SIG-M5 treated with dmso at 0.1 percent for 504 hours (cell line): ENCODE results near the gene CGB8.
"Not testable (repeated sequence)": the region's sequence is repeated elsewhere in the genome, so short reads cannot be mapped to it uniquely, and the experiment has no call there.

Experiments used
- DNase-seq: peaks from one replicate; lab custom pipeline; 2025; ENCODE audit not compliant: unreplicated experiment; lab: John Stamatoyannopoulos, UW

CGB8 gene

DNA sequence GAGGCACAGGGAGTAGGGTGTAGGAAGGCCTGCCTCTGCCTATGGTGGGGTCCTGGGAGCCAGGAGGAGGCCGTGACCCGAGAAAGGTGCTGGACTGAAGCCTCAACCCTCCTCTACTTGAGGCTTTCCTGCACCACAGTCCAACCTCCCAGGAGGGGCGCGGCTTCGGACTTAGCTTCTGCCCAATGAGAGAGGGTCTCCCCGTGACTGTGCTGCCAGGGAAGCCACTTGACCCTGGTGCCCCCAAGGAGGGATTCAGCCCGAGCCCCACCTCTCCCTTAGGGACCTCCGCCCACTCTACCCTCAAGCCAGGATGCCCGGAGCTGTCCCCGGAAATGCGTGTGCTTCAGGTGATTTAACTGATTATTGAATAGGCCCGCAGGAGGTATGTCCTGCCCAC, at the start of gene CGB8:
CGB8 (minus strand) TSS at position 101 of the 400 bp plus-strand sequence. CDS start 372 bp downstream, outside the sequence.
- DNase-seq = not testable (repeated sequence)

DNA sequence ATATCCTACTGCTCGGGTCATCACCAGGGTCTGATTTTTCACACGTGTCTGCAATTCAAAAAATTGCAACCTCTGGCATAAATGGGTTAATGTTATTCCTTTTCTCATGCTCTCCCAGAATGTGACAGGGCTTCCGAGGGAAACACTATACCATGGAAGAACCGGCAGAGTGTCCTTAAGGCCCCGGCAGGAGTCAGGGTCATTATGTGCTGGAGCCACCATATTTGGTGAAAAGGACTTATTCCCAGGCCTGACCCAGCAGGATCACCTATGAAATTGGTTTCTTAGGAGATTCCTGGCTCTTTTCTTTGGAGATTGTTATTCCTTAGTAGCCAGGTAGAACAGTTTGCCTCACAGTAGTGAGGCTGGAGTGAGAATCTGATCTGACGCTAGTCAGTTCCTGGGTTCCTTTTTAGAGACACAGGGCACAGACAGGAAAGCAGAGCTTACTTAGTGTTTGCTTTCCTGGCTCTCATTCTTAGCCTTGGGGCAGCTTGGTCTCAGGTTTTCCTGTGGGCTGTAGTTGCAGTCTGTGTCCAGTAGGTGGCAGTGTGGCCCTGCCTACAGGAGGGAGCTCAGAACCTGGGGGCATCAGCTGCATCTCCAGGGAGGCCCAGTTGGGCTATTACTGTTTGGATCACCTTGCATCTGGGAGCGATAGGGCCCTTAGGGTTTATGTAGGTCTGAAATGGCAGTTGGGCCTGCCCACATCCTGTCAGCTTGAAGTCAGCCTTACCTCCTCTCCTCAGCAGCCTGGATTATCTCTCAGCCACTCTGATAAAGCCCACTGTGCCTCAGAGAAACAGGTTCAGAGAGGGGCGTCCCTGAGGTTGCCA, 48.8 kb upstream of the CGB8 start:
- DNase-seq = peak; percentile 82

DNA sequence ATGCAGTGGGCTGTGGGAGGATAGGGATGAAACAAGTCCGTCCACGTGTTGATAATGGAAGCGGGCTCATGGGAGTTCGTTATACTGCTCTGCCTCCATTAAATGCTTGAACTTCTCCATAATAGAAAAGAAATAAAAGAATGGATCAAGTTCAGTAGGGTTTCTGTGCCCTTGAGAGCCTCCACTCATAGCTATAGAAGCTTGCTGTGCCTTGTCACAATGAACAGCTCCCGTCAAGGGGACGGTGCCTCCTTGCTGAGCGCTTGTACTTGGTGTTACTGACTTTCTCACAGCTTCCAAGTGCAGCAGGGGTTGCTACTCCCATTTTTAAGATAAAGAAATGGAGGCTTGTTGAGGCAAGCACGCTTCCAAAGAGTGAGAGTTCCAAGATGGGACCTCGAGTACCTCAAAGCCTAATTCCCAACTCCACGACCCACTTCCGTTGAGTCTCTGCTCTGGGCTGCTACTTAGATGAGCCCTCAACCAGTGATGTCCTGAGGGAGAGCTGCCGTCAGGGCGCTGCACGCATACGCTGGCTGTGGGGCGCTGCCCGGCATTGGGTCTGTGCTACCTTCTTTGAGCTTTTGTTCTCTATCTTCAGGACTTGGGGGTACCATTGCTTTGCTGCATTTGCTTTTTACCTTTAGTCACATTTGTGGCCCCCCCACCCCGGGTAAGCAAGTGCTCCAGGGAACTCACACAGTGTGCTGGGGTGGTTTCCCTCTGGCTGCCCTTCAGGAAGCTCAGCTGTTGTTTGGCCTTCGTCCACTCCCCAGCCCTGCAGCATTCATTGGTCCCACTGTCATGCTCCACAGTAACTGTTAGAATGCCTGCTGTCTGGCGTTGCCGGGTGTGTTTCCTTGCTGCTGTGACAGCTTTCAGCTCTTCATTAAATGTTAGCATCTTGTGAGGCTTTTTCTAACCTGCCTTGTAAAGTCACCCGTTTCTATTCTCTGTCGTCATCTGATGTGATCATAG, 45.9 kb upstream of the CGB8 start:
- DNase-seq = no peak

DNA sequence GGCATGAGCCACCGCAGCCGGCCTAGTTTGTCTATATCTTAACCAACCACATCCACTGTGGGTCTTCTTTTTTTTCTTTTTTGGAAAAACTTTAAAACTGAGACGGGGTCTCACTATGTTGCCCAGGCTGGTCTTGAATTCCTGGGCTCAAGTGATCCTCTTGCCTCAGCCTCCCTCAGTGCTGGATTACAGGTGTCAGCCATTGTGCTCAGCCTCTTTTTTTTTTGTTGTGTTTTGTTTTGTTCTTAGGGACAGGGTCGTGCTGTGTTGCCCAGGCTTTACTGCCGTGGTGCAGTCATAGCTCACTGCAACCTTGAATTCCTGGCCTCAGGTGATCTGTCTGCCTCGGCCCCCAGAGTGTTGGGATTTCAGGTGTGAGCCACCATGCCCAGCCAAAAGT, 43.8 kb upstream of the CGB8 start:
- no peak for DNase-seq

DNA sequence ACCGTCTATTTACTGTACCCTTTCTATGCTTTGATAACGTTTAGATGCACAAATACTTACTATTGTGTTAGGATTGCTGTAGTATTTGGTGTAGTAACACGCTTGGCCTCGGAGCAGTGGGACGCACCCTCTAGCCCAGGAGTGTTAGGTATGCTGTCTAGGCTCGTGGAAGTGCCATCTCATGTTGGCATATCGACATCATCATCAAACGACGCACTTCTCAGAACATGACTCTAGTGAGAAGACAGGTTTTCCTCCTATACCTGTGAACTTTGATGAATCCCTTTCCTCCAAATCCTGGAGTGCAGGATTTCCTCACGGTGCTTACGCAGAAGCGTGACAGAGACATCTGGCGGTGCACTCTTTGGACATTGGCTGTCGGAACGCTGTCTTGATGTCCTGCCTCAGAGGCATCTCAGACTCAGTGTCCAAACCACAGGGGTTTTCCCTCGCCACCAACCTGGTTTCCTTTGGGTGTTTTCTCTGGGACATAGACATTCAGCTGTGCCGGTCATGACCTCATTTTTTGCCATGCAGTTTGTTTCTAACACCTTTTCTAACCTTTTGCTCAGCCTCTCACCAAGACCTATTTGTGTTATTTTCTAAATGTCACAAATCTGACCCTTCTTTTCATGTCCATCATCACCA, 42.6 kb upstream of the CGB8 start:
- DNase-seq = no peak

DNA sequence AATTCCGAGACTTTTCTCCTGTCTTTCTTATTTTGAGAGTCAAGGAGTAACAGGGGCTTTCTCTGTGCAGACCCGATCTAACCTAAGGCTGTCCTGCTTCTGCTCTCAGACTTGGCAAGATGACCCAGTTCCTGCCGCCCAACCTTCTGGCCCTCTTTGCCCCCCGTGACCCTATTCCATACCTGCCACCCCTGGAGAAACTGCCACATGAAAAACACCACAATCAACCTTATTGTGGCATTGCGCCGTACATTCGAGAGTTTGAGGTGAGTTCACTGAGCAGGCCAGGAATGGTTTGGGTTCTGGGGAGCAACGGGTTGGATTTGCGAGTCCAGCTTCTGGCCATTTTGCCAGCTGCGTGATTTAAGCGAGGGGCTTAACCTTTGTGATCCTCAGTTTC, 37.4 kb upstream of the CGB8 start:
- no peak for DNase-seq

DNA sequence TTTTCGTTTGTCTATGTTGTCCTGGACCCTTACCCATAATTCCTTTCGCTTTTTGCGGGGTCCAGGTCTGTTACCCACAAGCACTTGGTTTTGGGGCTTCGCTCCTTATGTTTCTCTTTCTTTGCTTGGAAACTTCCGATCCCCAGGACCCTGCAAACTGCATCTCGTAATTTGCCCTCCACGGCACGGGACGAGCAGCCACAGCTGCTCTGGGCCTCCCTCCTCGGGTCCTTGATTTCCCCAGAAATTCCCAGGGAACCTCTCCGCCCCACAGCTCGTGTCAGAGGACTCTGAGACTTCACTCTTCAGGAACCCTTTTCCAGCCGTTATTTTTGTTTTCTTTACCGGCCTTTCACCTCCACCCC, 36.9 kb upstream of the CGB8 start:
- DNase-seq = no peak

DNA sequence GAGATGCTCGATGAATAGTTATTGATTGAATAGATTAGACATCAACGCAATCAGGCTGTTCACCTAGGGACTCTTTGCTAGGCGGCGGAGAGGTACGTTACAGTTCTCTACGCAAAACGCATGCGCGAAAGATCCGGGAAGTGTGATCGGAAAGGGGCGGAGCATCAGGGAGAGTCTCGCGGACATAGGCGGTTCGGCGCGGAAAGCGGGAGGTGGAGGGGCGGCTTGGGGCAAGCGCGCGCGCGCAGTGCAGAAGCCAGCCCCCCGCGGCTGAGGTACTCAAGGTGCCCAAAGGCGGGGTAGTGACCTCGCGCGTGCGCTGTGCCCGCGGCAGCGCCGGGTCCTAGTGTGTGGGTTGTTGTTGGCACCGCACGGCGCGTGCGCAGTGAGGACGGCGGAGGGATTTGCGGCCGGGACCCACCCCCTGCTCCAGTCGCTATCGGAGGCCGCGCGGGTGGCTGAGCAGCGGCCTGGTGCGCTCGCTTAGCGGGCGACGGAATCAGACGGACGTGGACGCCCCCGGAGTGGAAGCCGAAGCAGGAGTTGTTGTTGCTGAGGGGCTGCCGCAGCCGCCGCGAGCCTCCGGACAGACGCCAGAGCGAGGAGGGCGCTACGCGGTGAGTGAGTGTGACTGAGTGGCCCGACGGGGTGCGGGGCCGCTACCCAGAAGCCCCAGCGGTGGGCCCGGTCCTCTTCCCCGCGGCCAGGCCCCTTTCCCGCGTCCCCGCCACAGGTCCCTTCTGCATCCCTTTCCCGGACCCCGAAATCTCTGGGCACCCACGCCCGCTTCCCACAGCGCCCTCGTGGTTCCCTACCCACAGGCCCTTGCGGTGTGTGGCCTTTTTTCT, 36.3 kb upstream of the CGB8 start, which contains the start of gene SNRNP70:
SNRNP70 (plus strand) TSS at position 432 of the 848 bp plus-strand sequence. CDS start 964 bp downstream, outside the sequence.
- peak; percentile 98 for DNase-seq

DNA sequence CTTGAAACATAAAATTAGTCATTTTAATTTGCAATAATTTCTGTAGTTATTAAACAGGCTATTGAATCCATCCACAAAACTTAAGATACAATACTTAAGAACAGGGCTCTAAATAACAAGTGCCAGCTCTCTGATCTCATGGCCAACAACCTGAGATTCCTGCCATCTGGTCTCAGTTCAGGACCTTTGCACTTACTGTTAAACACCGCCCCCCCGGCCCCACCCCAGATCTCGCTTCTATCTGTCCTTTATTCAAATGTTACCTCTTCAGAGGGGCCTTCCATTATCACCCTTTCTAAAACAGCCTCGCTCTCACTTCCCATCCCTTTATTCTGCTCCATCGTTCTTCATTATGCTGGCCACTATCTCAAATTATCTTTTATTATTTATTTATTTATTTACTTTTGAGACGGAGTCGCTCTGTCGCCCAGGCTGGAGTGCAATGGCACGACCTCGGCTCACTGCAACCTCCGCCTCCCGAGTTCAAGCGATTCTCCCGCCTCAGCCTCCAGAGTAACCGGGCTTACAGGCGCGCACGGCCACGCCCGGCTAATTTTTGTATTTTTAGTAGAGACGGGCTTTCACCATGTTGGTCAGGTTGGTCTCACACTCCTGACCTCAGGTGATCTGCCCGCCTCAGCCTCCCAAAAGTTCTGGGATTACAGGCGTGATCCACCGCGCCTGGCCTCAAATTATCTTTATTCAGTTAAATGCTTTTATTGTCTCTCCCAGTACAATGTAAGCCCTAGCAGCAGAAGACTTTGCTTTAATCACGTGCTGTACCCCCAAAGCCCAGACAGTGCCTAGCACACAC, 35.5 kb upstream of the CGB8 start:
- DNase-seq = no peak

DNA sequence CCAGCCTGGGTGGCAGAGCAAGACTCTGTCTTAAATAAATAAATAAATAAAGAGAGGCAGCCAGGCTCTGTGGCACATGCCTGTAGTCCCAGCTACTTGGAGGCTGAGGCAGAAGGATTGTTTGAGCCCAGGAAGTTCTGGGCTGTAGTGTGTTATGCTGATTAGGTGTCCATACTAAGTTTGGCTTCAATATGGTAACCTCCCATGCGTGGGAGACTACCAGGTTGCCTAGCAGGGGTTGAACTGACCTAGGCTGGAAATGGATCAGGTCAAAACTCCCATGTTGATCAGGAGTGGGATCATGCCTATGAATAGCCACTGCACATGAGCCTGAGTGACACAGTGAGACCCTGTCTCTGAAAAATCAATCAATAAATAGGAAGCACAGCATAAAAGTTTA, 32.4 kb upstream of the CGB8 start:
- no peak for DNase-seq

DNA sequence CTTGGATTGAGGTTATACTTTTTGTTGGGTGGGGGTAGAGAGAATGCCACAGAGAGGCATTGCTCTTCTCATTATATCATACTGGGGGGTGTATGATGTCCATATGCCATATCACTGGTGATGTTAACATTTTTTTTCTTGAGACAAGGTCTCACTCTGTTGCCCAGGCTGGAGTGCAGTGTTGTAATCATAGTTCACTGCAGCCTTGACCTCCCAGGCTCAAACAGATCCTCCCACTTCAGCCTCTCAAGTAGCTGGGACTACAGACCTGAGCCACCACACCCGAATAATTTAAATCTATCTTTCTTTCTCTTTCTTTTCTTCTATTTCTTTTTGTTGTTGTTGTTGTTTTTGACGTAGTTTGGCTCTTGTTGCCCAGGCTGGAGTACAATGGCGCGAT, 31.5 kb upstream of the CGB8 start:
- DNase-seq = no peak

DNA sequence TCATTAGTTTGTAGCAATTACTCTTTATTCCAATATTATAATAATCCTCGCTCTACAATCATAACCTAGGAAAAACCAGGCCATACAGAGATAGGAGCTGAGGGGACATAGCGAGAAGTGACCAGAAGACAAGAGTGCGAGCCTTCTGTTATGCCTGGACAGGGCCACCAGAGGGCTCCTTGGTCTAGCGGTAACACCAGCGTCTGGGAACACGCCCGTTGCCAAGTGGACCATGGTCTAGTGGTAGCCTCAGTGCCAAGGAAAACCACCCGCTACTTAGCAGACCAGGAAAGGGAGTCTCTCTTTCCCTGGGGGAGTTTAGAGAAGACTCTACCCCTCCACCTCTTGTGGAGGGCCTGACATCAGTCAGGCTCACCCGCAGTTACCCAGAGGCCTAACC, 26.0 kb upstream of the CGB8 start:
- DNase-seq = not testable (repeated sequence)

DNA sequence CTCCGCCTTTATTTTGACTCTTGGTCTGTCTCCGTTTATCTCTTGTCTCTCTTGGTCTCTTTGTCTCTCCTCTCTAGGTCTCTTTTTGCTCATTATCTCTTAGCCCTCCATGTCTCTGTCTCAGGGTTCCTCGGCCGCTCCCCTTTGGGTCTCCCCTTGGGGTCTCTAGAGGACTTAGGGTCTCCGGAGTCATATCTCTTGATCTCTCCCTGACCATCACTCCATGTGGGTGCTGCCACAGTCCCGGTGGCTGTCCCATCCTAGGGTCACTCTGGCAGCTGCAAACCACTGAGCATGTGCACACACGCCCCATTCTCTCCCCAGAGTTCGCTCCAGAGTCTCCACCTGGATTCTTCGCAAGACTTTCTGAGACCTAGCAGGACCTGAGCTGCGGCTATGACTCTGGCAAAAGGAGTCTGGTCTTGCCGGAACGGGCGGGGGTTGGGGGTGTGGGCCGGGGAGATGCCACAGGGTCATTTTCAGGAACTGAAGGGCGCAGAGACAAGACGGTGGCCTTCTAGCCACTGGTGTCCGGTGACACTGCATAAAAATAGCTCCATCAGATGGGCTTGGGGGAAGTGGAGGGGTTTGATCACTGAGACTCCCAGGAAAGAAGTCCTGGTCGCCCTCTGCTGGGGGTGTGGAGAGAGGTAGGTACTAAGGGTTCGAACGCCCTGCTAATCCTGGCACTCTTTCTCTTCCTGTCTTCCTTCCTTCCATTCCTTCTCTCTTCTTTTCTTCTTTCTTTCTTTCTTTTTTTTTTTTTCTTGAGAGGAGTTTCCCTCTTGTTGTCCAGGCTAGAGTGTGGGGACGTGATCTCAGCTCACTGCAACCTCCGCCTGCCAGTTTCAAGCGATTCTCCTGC, 24.8 kb upstream of the CGB8 start:
- no peak for DNase-seq

DNA sequence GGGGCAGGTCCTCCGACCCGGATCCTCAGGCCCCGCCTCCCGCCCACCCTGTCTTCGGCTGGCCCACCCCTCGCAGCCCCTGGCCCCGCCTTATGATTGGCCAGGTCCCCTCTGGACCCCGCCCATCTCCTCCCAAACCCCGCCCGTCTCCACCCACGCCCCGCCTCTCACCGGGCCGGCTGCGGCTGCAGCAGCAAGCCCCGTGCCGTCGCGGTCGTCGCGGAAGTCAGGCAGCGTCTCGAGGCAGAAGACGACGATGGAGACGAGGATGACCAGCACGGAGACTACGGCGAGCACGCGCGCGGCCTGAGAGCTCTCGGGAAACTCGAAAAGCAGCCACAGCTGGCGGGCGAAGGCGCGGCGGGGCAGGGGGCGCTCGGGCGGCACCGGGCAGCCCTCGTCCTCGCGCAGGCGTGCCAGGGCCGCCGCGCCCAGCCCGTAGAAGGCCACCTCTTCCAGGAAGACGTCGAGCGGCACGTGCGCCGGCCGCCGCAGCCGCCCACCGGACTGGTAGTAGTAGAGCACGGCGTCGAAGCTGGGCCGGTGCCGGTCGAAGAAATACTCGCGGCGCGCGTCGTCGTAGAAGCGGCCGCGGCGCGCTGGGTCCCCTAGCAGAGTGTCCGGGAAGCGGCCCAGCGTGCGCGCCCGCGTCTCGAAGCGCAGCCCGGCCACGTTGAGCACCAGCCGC, 23.1 kb upstream of the CGB8 start:
- DNase-seq = no peak

DNA sequence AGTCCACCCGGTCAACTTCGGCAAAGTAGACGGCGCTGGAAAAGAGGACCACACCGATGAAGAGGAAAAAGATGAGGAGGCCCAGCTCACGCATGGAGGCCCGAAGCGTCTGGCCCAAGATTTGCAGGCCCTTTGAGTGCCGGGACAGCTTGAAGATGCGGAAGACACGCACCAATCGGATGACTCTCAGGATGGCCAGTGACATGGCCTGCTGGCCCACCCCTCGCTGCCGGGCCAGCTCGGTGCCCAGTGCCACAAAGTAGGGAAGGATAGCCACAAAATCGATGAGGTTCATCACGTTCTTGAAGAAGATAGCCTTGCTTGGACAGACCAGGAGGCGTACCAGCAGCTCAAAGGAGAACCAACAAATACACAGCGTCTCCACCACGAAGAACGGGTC, 21.5 kb upstream of the CGB8 start:
- no peak for DNase-seq

DNA sequence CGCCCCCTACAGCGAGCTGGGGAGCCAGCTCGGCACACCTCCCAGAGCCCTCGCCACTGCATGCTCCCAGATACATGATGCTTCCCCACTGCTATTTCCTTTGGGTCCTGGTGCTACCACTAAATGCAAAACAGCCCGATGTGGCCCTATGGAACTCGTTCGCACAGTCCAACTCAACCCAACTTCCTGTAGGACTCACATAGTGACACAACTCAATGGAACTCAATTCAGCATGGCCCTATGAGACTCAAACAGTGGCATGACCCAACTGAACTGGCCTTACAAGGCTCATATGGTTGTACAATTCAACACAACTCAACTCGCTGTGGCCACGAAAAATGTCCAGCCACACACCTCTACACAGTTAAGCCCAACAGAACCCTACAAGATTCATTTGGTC, 20.1 kb upstream of the CGB8 start:
- DNase-seq = no peak

DNA sequence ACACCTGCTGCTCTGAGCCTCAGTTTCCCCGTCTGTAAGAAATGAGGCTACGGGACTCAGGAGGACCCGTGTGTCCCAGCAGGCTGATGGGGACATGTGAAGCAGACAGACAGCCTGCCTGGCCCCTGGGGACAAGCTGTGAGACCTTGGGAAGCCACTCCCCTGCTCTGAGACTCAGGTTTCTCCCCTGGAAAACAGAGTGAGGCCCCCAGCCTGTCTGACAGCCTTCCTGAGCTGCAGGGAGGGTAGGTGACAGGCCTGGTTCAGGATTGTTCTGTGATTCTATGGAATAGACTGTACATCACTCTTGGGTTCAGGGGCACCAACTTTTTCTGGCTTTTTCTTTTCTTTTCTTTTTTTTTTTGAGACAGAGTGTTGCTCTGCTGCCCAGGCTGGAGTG, 18.6 kb upstream of the CGB8 start:
- no peak for DNase-seq

DNA sequence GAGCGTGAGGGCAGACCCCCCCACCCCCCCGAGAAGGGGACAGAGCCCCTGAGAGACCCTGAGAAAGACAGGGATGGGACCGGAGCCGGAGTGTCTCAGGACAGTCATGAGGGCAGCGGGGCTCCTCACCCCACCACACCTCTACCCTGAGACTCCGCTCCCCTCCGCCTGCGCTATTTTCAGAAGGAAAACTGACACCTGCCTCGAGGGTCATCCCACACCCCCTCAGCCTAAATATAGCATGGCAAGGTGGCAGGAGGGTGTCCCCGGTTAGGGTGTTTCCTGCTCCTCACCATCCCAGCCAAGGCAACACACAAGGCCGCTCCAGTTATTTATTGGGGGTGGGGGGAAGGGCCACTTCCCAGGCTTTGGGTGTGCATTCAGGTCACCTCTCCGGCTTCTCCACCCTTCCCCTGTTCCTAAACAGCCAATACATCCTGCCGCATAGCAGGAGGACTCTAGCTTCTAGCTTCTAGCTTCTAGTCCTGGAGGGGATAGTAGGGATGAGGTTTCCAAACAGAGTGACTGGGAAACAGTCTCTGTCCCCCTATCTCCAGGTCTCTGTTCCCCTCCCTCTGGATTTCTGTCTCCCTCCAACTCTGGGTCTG, 17.1 kb upstream of the CGB8 start:
- DNase-seq = no peak
